HG03354 (cell line): ENCODE results near the gene COPS3.

Source experiments
- ATAC-seq: cut with Tn5 transposase; IDR thresholded peaks from one replicate; pipeline ENCODE4 v1.9.1; 2021; ENCODE audit warnings: mild to moderate bottlenecking; ENCODE audit not compliant: unreplicated experiment, poor library complexity, severe bottlenecking

COPS3 gene

DNA sequence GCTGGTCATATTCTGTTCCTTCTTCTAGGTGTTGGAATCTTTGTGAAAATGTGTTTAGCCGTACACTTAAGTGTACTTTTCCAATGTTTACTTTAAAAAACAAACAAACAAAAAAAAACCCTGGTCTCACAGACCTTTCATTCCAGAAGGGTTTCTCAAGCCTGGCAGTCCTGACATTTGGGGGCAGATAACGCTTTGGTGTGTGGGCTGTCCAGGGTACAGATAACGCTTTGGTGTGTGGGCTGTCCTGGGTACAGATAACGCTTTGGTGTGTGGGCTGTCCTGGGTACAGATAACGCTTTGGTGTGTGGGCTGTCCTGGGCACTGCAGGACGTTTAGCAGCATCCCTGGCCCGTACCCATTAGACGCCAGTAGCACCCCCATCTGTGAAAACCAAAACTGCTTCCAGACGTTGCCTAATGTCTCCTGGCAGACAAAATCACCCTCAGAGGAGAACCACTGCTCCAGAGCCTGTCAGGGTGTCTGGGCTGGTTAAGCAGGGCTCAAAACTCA, 28.8 kb downstream of the COPS3 start:
- ATAC-seq = no peak

GRCh38 chr17:17246879-17247278, 34.2 kb downstream of the COPS3 start:
- ATAC-seq = no peak

GRCh38 chr17:17243163-17243562, 37.9 kb downstream of the COPS3 start:
- ATAC-seq = no peak

- no peak for ATAC-seq
Observed at GRCh38 chr17:17242246-17242645, 38.8 kb downstream of the COPS3 start.

GRCh38 chr17:17241656-17242055, 39.4 kb downstream of the COPS3 start:
- ATAC-seq = no peak

GRCh38 chr17:17239832-17240231, 41.2 kb downstream of the COPS3 start:
- no peak for ATAC-seq

GRCh38 chr17:17237026-17237799, 43.8 kb downstream of the COPS3 start, which contains the start of gene FLCN:
Gene FLCN, minus strand, starts transcription at chr17:17237168. Its CDS starts 9,031 bp downstream, at chr17:17228137.
- ATAC-seq = peak; percentile 78

GRCh38 chr17:17236295-17237025, 44.6 kb downstream of the COPS3 start:
- peak; percentile 27 for ATAC-seq

GRCh38 chr17:17235212-17236174, 45.6 kb downstream of the COPS3 start:
- ATAC-seq = no peak

- no peak for ATAC-seq
Observed at GRCh38 chr17:17232303-17232621, 48.8 kb downstream of the COPS3 start.

- ATAC-seq = no peak
Observed at GRCh38 chr17:17231621-17232302, 49.3 kb downstream of the COPS3 start.

DNA sequence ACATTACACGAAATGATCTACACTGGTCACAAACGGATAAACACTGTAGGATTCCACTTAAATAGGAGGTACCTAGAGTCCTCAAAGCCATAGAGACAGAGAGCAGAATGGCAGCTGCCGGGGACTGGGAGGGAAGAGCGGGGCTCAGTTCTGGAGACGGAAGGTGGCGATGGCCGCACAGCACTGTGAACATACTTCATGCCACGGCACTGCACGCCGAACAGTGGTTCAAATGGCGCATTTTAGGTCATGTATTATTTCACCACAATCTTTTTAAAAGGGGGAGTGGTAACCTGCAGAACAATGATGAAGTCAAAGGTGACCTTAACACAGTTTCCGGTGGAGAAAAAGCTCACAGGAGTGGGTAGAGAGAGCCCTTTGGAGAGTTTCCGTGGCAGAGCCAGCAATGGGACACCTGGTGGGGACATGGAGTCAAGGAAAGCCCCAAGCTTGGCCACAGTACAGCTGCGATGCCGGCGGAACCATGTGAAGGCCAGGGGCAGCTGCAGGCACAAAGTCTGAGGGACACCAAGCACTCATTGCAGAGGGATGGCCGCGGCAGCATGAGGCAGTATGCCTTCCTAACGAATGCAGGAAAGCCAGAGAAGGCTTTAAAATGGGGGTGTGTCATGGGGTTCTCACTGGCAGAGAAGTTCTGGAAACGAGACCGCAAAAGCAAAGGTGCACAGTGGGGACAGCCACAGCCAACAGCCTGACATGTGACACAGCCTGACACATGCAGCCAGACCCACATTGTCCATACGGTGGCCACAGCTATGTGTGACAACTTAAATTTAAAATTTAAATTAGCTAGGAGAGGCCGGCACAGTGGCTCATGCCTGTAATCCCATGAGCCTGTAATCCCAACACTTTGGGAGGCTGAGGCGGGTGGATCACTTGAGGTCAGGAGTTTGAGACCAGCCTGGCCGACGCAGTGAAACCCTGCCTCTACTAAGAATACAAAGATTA, 51.3 kb downstream of the COPS3 start:
- ATAC-seq = no peak

DNA sequence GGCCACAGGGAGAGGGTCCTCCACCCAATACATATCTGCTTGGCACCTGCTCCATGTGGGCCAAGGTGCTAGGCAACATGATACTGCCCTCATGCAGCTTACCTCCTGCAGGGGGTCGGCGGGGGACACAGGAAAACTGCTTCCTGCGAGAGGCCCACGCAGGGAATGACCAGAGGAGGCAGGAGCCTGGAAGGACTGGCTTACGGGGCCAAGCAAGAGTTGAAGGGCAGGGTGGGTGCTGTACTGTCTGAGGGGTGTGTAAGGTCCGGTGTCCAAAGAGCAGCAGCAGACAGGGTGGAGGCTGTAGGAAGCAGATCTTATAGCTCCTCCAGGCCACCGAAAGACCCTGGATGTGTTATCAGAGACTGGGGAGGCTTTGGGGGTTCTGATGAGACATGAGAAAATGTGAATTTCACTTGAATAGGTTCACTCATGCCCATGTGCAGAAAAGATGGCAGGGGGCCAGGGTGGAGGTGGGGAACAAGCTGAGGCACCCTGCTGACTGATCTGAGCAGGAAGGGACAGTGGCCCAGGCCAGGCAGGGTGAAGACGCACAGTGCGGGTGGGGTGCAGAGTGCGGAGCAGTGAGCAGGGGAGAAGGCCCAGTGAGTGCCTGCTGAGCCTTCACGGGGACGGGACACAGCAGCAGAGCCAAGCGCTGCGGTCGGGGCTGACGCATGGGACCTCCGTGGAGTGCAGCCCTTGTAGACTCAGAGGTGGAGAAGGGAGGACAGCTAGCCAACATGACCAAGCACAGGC, 52.3 kb downstream of the COPS3 start:
- ATAC-seq = no peak

DNA sequence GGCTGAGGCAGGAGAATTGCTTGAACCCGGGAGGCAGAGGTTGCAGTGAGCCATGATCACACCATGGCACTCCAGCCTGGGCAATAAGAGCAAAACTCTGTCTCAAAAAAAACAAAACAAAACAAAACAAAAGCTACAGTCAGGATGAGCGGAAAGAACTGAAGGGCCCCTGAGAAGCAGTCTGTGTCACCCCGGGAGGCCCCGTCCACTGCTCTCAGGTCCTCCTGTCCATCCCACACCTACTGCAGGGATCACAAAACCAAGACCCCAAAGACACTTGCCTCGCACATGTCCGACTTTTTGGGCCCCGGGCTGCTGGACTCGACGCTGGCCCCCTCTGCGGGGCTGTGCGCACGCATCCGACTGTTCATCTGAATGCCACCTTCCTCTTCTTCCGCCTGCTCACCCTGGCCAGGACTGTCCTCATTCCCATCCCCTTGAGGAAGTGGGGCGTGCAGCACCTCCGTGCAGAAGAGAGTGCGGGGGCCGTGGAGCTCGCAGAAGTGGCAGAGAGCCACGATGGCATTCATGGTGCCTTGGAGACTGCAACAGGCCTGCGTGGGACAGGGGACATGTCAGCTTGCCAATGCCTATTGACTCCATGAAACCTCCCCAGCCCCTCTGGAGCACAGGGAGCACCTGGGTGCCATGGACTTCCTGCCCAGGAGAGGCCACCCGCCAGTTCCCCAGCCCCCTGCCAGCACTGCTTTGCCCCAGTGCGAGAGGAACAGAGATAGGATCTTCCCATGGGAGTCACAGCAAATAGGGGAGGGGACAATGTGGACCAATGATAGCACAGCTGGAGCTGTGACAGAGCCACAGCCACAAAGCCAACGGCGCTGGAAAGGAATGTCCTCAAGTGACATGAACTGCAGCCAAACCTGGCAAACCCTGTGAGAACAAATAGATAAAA, 53.2 kb downstream of the COPS3 start:
- ATAC-seq = no peak

DNA sequence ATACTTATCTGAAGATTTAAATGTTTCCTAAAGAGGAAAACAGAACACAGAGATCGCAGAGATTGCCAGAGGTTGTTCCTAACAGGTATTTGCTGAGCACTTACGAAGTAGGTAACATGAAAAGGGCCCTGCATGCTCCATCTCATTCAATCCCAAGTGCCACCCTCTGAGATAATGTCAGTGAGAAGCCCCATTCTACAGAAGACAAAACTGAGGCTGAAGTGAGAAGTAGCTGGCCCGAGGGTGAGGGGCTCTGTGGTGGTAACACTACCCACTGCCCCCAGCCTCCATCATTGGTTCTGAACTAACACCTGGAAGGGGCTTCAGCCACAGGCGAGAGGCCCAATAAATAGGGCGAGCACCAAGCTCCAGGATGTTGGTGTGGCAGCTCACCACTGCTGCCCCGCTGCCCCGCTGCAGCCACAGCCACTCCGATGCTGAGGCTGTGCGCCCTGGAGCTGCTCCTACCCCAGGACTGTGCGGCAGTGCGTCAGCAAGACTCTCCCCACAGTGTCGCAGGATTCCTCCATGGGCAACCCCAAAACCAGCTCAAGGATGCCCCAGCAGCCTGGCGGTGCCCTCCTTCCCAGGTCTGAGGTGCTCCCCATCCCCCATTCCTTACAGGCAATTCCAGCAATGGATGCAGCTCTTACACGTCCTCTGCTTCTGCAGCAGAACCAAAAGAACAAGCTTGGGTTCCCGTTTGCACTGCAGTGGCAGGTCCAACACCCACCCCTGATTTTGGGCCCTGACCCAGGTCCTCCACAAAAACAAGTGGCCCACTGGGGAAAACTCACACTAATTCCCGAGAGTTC, 54.4 kb downstream of the COPS3 start:
- ATAC-seq = no peak

GRCh38 chr17:17225901-17226300, 55.1 kb downstream of the COPS3 start:
- no peak for ATAC-seq
